GM12874 (cell line): ENCODE measurements around the gene EFS.

Experiments used
- TF ChIP-seq, protein P1 (sequence below): IDR thresholded peaks from 2 replicates; pipeline ENCODE4 v1.5.1; 2011; ENCODE audit warnings: low read depth, mild to moderate bottlenecking, control low read depth, low read length, moderate library complexity; ENCODE audit not compliant: insufficient read depth

Gene EFS

GRCh38 chr14:23310546-23310945 lies 54.4 kb downstream of the EFS start:
- TF ChIP-seq, protein P1, sequence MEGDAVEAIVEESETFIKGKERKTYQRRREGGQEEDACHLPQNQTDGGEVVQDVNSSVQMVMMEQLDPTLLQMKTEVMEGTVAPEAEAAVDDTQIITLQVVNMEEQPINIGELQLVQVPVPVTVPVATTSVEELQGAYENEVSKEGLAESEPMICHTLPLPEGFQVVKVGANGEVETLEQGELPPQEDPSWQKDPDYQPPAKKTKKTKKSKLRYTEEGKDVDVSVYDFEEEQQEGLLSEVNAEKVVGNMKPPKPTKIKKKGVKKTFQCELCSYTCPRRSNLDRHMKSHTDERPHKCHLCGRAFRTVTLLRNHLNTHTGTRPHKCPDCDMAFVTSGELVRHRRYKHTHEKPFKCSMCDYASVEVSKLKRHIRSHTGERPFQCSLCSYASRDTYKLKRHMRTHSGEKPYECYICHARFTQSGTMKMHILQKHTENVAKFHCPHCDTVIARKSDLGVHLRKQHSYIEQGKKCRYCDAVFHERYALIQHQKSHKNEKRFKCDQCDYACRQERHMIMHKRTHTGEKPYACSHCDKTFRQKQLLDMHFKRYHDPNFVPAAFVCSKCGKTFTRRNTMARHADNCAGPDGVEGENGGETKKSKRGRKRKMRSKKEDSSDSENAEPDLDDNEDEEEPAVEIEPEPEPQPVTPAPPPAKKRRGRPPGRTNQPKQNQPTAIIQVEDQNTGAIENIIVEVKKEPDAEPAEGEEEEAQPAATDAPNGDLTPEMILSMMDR: no peak

GRCh38 chr14:23308721-23309445 lies 56.1 kb downstream of the EFS start:
- TF ChIP-seq, protein P1: no peak

- TF ChIP-seq, protein P1: no peak
Observed at GRCh38 chr14:23307687-23308644, 57.0 kb downstream of the EFS start.

GRCh38 chr14:23307146-23307530 lies 57.8 kb downstream of the EFS start:
- TF ChIP-seq, protein P1: no peak

DNA sequence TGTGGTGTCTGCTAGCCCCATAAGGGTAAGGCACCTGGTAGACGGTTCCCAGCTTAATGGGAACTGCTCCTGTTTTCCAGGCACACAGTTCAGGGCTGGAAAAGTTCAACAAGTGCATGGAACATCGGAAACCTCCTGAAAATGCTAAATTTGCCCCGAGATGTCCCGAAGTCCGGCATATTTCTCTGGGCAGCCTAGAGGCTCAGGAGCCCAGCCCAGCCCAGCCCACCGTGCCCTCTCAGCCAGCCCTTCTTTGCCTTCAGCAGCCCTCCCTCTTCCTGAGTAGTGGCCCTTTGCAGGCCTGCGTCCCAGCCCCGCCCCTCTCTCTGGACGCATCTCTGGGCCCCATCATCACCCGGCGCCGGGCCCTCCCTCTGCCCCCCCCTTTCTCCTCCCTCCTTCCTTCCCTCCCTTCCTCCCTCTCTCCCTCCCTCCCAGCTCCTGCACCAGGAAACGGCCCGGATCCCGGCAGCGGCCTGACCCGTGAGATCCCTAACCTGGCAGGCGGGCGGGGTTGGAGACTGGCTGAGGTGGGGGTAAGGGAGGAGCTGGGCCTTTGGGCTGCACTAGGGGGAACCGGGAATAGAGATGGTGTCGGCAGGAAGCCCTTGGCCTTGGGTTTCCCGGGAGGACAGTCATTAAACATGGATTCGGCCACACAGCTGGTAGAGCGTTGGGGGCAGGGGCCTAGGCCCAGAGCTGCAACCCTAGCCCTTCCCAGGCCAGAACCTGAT lies 58.4 kb downstream of the EFS start, which contains the start of gene BCL2L2:
TSS of gene BCL2L2 (plus strand) at position 422 of the 734 bp plus-strand sequence. CDS start 935 bp downstream, outside the sequence.
- TF ChIP-seq, protein P1: no peak
